AG08395 (cell line): ENCODE results near the gene INSR.
A peak's percentile ranks its signal among the peaks of the same experiment; 100 is the strongest.

Experiments used
- DNase-seq: peaks from one replicate; pipeline ENCODE4 v3.0.0; 2012; ENCODE audit warnings: mixed read lengths, low spot score

Gene INSR

DNA sequence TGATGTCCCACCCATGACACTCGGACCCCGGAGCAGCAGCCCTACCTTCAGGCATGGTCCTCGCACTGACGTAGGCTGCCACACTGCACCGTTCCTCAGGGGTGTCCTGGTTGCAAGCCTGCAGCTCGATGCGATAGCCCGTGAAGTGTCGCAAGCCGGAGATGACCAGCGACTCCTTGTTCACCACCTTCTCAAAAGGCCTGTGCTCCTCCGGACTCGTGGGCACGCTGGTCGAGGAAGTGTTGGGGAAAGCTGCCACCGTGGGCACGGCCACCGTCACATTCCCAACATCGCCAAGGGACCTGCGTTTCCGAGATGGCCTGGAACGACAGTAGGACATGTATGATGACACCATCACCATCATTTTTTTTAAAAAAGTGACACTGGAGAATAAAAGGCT, 151.4 kb downstream of the INSR start:
- DNase-seq: no peak

DNA sequence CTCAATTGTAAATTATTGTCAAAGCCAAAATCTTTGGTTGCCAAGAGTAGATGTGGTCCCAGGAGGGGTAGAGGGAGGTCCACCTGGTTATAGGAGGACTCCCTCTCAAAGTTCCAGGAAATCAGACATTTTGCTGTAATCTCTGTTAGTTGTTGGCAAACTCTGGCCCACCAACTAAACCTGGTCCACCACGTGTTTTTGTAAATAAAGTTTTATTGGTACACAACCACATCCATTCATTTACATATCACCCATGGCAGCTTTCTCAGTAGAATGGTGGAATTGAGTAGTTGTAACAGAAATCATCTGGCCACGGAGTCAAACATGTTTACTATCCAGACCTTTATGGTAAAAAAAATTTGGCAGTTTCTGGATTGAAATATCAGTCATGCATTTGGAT, 154.1 kb downstream of the INSR start:
- no peak for DNase-seq

DNA sequence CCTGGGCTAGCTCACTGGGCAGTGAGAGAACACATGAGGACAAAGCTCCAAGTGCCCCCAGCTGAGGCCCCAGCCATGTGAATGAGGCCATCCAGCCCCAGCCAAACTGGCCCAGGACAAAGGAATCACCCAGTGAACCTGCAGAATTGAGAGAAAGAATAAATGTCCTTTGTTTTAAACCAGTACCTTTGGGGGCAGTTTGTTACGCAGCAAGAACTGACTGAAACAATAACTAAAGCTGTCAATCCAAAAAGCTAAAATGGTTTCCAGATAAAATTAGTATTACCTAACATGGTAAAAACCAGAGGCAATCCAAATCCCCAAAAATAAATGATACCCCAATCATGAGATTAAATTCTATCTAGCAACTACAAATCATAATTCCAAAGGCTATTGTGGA, 155.1 kb downstream of the INSR start:
- no peak for DNase-seq

DNA sequence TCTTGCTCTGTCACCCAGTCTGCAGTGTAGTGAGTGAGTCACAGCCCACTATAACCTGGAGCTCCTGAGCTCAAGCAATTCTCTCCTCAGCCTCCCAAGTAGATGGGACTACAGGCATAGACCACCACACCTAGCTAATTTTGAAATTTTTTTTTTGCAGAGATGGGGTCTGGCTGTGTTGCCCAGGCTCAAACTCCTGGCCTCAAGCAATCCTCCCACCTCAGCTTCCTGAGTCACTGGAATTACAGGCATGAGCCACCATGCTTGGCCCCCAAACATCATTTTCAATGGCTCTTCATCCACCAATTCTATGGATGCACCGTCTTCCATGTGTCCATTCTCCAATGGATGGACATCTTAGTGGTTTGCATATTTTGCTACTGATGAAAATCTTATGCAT, 155.8 kb downstream of the INSR start:
- no peak for DNase-seq

DNA sequence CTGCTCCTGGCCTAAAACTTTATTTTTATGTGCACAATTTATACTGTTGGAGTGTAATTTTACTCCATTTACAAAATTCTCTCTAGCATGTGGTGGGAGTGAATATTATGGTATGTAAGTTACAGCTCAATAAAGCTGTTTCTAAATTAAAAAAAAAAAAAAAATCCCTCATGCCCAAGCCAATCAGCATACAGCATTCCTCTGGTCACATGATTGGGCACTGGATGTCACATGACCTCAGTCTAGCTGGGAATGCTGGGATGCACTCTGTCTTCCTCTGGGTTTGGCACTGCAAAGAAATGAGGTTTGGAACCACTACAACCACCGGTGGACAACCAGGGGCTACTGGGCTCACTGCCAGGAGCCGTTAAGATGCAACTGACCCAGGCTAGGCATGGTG, 157.1 kb downstream of the INSR start:
- no peak for DNase-seq

DNA sequence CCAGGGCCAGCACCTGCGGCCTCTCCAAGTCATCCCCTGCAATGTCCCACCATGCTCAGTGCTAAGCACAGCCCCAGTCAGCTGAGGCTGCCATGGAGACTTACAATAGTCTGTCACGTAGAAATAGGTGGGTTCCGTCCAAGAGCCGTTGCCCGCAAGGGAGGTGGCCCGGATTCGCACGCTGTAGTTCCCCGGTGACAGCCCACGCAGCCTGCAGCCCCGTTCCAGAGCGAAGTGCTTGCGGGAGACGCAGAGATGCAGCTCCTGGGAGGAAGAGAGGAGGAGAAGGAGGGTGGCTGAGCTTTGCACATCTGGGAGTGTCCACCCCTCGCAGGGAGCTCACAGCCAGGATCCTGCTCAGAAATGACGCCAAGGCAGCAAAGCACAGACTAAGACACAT, 162.2 kb downstream of the INSR start:
- no peak for DNase-seq

DNA sequence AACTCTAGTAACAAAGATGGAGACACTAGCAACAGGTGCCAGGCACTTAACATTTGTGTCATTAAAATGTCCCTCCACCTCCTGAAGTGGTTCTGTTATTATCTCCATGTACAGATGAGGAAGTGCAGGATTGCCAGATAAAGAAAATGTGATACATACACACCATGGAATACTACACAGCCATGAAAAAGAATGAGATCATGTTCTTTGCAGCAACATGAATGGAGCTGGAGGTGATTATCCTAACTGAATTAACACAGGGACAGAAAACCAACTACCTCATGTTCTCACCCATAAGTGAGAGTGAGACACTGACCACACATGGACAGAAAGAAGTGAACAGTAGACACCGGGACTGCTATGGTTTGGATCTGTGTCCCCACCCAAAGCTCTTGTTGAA, 164.2 kb downstream of the INSR start:
- DNase-seq: no peak

DNA sequence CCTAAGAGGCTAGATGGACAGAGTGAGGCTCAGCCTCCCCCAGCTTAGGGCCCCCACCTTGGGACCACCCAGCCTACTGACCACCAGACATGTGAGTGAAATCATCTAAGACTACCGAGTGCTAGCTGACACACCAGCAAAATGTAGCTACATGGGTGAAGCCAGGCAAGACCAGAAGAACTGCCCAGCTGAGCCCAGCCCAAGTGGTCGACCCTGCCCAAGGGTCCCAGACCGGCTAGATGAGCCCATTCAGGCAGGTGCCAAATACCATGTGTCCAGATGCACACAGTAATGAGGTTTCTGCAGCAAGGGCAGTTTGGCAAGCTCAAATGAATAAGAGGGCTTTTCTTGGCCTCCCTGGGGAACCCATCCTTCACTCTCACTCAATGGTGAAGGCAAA, 168.1 kb downstream of the INSR start:
- no peak for DNase-seq

DNA sequence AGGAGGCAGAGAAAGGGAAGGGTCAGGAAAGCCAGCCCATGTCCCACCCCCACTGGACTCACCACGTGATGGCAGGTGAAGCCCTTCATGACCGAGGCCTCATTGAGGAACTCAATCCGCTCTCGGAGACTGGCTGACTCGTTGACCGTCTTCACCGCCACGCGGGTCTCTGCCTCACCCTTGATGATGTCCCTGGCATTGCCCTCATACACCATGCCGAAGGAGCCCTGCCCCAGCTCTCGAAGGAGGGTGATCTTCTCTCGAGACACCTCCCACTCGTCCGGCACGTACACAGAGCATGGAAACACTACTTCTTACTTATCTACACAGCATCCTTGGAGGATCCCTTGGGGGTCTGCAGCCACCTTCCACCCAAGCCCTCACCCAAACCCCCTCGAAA, 169.0 kb downstream of the INSR start:
- DNase-seq: no peak

DNA sequence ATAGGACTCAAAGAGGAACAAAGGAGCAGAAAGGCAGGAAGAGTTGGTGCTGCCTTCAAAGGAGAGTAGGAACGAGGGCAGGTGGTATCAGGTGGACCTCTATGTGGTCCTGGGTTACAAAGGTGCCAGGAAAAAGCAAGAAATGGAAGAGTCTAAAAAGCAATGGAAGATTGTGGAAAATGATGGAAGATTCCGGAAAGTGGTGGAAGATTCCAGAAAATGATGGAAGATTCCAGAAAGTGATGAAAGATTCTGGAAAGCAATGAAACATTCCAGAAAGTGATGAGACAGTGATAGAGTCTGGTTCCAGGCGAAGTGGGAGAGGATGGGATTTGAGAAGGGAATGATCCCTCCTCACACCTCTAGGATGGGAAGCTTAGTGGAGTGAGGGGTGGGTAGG, 169.4 kb downstream of the INSR start:
- no peak for DNase-seq

DNA sequence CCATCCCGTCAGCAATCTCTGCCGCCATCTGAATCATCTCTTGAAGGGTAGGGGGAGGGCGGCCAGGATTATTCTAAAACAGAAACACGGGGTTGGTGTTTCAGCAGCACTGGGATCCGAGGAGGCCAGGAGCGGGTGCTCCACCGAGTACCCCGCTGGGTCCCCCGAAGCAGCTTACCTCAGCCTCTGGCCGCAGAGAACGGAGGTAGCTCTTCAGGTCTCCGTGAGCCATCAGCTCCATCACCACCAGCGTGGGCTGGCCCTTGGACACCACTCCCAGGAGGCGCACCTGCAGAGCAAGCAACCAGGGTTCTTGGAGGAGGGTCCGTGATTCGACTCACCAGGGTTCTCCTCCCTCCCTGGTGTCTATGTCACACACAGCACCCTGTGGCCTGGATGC, 171.5 kb downstream of the INSR start:
- DNase-seq: no peak

DNA sequence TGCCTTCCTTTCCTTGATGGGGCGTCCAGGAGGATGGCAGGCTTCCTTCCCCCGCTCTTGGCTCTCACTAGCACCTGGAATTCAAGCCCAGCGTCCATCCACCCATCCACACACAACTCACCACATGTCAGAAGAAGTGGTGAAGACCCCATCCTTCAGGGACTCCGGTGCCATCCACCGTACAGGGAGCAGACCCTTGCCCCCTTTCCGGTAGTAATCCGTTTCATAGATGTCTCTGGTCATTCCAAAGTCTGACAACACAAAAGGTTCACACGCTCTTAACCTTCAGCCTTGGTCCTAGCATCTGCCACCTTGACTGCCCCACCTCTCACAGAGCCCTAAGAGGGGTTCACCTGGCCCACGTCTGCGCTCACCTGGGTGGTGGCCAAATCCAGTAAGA, 173.7 kb downstream of the INSR start:
- no peak for DNase-seq

DNA sequence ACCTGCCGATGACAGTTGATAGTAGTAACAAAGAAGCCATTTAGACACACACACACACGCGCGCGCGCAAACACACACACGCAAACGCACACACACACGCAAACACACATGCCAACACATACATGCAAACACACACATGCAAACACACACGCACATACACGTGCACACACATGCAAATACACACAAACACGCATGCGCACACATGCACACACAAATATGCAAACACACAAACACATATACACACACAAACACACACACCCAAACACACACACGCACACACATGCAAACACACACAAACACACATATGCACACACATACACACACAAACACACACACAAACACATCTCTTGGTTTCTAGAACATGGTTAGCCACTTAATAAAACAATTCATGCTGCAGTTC, 174.6 kb downstream of the INSR start:
- no peak for DNase-seq

DNA sequence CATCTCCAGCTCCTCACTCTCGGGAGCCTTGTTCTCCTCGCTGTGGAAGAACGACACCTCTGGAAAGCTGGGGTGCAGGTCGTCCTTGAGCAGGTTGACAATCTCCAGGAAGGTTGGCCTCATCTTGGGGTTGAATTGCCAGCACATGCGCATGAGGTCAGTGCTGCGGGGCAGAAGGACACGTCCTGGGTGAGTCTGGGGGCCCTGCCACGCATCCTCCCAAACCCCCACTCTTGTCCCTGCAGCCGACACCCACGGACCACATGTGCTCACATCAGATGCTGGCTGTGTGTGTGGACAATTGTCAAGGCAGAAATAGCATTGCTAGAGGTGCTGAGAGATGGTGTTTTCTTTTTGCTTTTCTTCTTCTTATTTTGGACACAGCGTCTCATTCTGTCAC, 177.0 kb downstream of the INSR start:
- DNase-seq: no peak

DNA sequence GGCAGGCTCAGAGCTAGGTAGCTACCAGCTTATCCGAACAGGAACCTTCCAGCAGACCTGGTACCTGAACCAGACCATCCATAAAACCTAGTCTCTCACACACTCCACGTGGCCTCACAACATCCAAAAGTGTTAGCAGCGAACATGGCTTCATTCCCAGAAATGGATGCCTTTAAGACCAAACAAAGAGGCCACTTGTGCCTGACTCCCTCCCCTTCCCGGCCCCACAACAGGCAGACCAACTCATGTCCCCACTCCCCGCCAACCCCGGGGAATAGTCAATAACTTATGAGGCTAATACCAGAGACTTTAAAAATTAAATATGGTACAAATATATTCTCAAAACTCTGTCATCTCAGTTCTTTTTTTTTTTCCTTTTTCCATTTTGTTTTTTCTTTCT, 178.5 kb downstream of the INSR start:
- no peak for DNase-seq

DNA sequence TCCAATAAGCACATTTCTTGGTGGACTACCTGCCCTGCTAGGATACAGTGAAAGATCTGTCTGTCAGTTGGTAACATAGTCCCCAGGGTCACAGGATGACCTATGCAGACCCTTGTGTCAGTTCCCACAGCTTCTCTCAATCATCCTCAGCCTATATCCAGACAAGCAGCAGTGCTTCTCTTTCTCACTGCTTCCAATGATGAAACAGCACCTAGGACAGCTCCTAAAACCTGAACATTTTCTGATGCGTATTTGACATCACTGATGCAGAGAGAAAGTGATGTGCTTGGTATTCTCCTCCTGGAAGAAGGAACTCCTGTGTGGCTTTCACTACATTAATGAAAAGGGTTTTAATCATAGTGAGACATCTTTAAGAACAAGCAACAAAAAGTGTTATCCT, 181.0 kb downstream of the INSR start:
- DNase-seq: no peak

DNA sequence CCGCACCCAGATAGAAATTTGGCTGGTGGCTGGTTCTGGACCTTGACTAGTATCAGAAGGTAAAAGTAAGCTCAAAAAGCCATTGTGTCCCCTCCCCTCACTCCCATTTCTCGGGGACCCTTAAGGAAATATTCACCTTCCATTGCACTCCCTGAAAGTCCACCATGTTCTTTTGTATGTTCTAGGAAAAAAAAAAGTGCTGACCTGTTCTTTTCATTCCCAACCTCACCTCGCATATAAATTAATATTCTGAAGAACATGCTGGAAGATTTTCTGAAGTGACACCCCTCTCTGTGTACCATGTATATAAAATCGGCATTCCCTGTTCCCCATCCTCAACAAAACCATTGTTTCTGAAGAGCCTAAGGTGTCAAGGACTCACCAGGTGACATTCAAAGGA, 181.5 kb downstream of the INSR start:
- no peak for DNase-seq

DNA sequence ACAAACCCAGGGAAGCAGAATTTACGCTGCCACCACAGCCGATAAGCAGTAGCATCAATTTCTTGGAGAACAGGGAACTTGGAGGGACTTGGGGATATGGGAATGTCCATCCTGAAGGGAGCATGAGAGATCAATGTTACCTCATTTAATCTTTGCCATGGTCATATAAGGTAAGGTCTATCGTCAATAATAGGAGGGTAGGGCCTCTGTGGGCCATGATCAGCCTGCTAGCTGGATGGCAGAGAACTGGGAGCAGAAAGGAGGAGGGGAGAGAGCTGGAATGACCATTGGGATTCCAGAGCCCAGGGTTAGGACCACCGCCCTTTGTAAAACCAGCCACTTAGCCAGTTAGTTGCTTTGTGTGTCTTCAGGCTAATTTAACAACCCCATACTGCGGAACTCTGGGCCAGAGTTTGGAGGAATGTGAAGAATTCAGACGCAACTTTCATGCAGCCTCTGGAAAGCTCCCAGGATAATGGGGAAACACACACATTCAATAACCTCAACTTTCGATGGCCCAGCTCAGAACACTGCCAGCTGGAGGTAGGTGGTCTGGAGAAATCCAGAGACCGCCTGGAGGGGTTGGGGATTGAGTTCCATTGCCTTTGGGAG, 184.4 kb downstream of the INSR start:
- peak; percentile 47 for DNase-seq

DNA sequence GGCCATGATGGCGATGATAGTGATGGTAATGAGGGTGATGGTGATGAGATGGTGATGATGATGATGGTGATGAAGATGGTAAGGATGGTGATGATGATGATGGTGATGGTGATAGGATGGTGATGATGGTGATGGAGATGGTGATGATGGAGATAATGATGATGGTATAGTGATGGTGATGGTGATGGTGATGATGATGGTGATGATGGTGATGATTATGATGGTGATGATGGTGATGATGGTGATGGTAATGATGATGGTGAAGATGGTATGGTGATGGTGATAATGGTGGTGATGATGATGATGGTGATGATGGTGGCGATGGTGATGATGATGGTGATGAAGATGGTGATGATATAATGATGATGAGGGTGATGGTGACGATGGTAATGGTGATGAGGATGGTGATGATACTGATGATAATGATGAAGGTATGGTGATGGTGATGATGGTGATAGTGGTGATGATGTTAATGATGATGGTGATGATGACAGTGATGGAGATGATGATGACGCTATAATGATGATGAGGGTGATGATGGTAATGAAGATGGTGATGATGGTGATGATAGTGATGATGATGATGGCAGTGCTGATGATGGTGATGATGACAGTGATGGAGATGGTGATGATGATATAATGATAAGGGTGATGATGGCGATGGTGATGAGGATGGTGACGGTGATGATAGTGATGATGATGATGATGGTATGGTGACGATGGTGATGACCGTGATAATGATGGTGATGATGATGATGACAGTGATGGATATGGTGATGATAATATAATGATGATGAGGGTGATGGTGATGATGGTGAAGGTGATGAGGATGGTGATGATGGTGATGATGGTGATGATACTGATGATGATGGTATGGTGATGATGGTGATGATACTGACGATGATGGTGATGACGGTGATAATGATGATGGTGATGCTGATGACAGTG, 187.2 kb downstream of the INSR start:
- no peak for DNase-seq

DNA sequence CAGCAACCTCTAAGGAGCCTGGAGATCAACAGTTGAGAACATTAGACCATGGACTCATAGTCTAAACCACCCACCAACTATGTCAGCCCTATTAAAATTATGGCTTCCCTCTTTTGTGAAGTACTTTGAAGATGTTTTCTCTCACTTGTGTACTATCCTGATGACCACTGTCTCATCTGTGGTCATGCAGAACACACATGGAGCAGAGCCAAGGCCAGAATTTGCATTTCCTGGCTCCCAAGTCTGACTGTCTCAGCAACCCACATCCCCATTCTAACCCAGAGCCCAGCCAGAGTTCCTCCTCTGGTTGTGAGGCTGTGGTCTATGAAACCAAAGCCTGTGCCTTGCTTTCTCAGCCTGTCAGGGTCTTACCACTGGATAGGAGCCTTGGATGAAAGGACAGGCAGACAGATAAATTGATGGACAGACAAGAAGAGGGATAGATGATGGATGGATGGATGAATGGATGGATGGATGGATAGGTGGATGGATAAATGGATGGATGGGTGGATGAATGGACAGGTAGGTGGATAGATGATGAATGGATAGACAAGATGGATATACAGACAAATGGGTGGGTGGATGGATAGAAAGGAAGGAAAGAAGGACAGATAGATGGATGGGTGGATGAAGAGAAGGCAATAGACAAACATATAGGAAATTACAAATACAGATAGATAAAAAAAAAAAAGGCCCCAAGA, 189.3 kb downstream of the INSR start:
- DNase-seq: no peak

DNA sequence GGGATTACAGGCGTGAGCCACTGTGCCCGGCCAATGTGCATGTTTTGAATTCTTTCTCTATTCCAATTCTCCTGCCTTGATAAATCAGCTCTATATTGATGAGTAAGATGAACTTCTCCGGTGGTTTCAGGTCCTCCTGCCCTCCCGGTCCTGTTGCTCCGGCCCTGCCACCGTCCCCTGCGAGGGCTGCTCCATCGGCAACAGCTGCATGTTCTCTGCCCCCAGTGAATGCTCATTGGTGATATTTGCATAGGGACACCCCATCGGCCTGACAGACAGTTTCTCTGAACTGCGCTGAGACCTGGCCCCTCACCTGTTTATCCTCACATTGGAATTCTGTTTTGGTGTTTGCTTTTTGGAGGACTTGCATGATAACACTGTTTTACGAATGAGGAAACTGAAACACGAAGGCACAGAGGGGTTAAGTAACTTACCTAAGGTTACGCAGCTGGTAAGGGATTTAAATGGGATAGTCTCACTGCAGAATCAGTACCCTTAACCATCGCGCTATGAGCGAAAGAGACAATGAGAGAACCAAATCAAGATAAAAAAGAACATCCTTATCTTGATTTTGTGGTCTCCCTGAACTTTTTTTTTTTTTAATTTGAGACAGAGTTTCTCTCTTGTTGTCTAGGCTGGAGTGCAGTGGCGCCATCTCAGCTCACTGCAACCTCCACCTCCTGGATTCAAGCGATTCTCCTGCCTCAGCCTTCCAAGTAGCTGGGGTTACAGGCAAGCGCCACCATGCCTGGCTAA, 192.5 kb downstream of the INSR start:
- no peak for DNase-seq

DNA sequence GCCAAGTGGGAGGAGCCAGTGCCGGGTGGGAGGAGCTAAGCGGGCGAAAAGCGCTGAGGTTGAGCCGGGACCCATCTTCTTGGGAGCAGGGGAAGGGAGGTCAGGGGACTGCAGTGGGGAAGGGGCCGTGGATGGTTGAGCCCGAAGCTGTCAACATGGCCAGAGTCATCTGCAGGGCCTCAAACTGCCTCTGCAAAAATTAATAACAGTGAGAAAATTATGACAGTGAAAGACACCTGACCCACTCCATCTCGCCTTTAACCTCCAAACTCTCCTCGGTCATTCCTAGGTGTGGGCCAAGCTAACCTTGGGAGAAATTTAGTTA, 194.7 kb downstream of the INSR start:
- no peak for DNase-seq
